Cardiac fibroblast (primary cell): ENCODE data around the gene ECT2.
"Not testable (repeated sequence)": the region's sequence is repeated elsewhere in the genome, so short reads cannot be mapped to it uniquely, and the experiment has no call there.

Experiments
- DNase-seq, 2 donors: peaks; one replicate each; pipeline versions ENCODE4 v3.0.0 to v3.0.0-alpha.2; 2010; ENCODE audit warnings: low read depth in 2 of 2
- H3K4me3 ChIP-seq, 2 donors: replicated peaks in 1 of 2; 1 replicate in 1 of 2; 2 replicates in 1 of 2; pipeline ENCODE4 v1.5.1; 2011; ENCODE audit warnings: low read depth in 2 of 2, low read length in 2 of 2, mild to moderate bottlenecking in 2 of 2, moderate library complexity in 1 of 2
- TF ChIP-seq, protein P1 (sequence below): IDR thresholded peaks from one replicate; pipeline ENCODE4 v1.5.1; 2011; ENCODE audit warnings: low read depth, mild to moderate bottlenecking, low read length, inconsistent platforms

ECT2 gene

DNA sequence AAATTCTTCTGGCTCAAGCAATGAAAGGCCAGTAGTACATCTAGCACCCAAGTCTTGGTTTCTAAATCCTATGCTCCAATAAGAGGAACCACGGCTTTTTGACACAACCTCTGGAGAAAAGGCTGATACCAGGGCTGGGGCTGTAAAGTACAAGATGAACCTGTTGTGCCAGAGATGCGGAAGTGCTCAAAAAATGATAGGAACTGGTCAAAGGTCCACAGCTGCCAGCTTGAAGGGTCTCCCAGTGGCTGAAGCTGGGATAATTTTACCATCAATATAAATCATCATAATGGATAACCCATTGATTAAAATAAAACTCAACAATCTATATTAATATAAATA lies 39.1 kb upstream of the ECT2 start:
- DNase-seq = no peak
- TF ChIP-seq, protein P1, sequence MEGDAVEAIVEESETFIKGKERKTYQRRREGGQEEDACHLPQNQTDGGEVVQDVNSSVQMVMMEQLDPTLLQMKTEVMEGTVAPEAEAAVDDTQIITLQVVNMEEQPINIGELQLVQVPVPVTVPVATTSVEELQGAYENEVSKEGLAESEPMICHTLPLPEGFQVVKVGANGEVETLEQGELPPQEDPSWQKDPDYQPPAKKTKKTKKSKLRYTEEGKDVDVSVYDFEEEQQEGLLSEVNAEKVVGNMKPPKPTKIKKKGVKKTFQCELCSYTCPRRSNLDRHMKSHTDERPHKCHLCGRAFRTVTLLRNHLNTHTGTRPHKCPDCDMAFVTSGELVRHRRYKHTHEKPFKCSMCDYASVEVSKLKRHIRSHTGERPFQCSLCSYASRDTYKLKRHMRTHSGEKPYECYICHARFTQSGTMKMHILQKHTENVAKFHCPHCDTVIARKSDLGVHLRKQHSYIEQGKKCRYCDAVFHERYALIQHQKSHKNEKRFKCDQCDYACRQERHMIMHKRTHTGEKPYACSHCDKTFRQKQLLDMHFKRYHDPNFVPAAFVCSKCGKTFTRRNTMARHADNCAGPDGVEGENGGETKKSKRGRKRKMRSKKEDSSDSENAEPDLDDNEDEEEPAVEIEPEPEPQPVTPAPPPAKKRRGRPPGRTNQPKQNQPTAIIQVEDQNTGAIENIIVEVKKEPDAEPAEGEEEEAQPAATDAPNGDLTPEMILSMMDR = no peak
- peak overlapping the region; percentile 75 to 85 for H3K4me3 ChIP-seq

DNA sequence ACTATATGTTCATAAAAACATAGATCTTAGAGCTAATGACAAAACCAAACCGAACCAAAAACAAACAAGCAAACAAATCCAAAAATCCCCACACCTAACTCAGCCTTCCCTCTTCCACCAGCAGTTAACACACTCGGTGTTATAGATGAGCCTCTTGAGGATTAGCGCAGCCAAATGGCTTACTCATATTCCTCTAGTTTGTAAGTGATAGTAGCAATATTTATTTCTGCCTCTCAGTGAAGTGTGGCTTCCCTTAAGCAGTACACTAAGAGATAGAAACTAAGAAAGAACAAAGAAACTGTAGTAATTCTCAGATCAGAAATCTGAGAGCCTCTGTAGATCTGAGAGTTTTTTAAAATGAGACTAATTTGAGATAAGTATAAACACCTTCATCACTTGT lies 37.2 kb upstream of the ECT2 start:
- DNase-seq = peak; percentile 11 to 37
- H3K4me3 ChIP-seq = no peak overlapping the region
- TF ChIP-seq, protein P1 = no peak

DNA sequence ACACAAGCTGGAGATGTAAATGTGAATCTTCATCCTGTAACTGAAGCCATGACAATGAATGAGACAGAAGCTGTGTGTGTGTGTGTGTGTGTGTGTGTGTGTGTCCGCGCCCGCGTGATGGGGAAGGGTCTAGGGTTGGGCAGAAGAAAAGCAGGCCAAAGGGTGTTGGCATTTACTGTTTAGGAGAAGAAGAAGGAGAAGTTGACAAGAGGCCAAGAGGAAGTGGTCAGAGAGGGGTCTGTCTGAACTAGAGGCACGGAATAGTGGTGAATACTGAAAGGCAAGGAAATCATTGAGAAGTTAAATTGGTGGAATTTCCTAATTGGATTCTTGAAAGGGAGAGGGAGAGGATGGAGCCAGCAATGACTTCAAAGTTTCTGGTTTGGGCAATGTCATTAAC lies 34.0 kb upstream of the ECT2 start:
- H3K4me3 ChIP-seq = no peak overlapping the region
- DNase-seq = no peak

DNA sequence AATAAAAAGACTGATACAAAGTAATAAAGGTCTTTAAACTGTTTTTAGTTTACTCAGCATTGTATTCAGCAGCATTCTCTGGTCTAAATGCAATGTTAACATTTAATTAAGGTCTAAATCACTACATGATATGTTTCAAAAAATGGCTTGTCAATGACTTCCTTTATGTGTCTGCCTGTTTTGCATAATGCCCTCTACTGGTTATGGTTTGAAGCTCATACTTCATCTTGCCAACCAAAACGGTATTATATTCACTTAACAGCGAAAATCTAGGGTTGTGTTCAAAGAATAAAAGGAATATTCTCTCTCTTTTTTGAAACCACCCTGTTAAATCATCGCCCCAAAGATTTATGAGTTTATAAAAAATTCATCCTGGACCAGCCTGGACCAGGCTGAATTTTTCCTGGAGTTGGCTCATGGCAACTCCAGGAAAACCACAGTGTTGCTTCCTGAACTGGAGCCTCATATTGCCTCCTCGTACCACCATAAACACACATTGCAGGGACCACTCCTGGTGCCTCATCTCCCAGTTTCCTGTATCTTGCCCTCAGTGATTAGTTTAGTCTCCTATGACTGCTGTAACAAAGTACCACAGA lies 32.9 kb upstream of the ECT2 start:
- TF ChIP-seq, protein P1 = peak; percentile 49
- H3K4me3 ChIP-seq = no peak overlapping the region
- peak; percentile 14 to 38 for DNase-seq

More for the DNA sequence above, 34.0 kb upstream of the ECT2 start:
- TF ChIP-seq, protein P1 = no peak

DNA sequence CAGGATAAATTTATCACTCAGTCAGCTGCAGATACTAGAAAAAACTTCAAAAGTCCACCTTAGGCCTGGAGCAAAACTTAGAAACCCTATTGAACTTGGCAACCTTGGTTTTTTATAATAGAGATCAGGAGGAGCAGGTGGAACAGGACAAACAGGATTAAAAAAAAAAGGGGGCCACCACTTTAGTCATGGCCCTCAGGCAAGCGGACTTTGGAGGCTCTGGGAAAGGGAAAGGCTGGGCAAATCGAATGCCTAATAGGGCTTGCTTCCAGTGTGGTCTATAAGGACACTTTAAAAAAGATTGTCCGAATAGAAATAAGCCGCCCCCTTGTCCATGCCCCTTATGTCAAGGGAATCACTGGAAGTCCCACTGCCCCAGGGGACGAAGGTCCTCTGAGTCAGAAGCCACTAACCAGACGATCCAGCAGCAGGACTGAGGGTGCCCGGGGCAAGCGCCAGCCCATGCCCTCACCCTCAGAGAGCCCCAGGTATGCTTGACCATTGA lies 27.9 kb upstream of the ECT2 start:
- not testable (repeated sequence) for DNase-seq, H3K4me3 ChIP-seq

DNA sequence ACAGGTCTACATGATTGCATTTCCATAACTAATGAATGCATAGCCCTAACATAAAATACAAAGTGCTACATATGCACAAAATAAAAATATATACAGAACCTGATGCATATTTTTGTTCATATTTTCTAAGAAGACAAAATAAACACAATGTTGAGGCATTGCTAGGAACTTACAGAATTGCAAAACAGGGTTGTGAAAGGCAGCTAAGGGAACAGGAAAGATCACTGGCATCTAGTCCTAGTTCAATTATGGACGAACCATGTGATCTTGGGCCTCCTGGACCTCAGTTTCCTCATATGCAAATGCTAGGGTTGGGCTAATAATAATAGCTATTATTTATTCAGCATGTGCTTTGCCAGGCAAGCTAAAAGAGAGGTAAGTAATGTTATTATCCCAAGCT lies 24.1 kb upstream of the ECT2 start:
- DNase-seq = peak in 1 of 2 donors; percentile 34
- no peak overlapping the region for H3K4me3 ChIP-seq
- TF ChIP-seq, protein P1 = no peak

DNA sequence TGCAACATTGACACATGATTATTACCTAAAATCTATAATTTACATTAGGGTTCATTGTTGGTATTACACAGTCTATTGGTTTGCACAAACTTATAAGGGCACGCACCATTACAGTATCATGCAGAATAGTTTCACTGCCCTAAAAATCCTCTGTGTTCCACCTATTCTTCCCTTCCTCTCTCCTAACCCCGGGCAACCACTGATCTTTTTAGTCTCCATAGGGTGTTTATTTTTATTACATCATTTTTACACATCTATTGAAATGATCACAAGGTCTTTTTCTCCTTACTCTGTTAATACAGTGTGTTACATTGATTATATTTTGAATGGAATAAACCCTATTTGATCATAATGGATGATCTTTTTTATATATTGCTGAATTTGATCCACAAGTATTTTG lies 15.5 kb upstream of the ECT2 start:
- no peak for DNase-seq
- TF ChIP-seq, protein P1 = no peak
- H3K4me3 ChIP-seq = no peak overlapping the region
